HG02763 (cell line): ENCODE data around the gene CD34.

ENCODE experiments used
- ATAC-seq: cut with Tn5 transposase; IDR thresholded peaks from one replicate; pipeline ENCODE4 v1.9.1; 2021; ENCODE audit warnings: mild to moderate bottlenecking, moderate library complexity; ENCODE audit not compliant: unreplicated experiment

CD34 gene

GRCh38 chr1:207858281-207858680, 52.6 kb downstream of the CD34 start:
- no peak for ATAC-seq

- no peak for ATAC-seq
These were observed 53.5 kb downstream of the CD34 start for GRCh38 chr1:207857447-207857846.

DNA sequence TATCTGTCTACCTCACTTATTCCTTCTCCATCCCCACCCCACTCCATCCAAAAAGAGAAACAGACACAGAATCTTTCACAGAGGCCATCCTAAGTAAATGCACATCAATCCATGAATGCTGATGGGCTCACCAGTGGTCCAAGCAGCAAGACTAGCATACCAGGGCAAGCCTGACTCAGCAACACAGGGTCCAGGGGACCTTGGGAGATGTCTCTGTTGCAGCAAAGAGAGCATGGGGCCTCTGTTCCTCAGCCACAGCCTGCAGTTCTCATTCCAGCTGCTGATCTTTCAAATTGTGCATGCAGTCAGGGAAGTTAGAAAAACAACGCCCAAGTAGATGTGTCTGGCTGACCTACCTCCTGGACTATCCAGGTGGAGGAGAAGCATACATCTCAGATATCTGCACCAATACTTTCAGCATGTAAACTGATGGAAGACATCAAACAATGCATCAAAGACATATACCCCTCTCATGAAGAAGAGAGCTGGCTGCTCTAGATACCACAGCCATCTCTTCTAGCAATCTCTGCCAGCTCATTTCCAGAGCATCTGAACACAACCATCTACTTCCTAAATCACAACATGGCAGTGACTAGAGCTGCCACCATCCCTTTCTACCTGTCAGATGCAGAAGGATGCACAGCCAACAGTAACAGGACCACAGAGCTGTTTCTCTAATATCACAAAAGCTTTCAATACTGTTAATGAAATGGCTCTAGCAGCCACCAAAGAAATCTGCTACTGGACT, 54.5 kb downstream of the CD34 start:
- no peak for ATAC-seq

DNA sequence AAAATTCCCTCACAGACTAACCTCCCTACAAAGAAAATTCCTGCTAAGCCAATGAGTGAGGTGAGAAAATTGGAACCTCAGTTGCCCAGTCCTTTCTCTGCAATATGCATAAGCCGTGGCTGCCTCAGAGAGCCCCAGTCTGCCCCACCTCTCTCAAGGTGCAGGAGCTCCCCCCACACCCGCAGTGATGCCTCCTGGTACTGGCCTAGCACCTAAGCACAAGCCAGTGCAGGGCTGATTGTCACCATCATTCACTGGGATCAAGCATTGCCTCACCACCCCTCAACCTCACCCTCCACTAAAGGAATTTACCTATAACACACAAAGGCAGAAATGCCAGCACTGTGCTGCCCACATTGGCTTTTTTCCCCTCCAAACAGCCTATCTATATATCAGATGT, 56.9 kb downstream of the CD34 start:
- ATAC-seq = no peak

DNA sequence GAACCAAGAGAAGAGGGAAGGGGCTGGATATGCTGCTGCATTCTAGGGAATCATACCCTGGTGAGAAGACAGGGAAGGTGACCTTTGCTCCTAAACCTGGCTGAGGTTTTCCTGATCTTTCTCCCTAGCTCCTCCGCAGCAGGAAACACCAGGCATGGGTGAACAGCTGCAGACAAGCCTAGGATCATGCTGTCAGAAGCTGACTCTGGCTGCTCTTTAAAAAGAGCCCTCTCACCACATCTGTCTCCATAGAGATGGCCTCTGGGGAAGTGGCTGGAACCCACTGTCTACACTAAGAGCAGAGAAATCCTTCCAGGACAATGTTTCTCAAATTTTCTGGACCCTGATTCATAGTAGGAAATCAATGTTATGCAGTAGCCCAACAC, 57.6 kb downstream of the CD34 start:
- no peak for ATAC-seq

GRCh38 chr1:207852576-207853371, 58.2 kb downstream of the CD34 start:
- ATAC-seq = no peak

DNA sequence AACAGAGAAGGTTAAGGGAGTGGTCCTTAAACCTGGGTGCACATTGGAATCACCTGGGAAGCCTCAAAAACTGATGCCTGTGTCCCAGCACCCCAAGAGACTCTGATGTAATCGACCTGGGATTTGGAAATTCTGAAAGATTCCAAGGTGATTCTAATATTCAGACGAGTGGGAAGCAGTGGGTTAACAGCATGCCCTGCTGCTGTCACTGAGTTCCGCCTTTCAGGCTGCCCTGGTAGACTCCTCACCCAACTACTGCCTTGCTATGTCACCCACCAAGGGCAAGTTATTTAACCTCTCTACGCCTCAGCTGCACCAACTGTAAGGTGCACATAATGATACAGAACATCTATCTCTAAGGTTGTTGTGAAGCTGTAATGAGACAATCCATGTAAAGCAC, 59.2 kb downstream of the CD34 start:
- no peak for ATAC-seq

GRCh38 chr1:207850621-207851407, 60.1 kb downstream of the CD34 start:
- no peak for ATAC-seq

DNA sequence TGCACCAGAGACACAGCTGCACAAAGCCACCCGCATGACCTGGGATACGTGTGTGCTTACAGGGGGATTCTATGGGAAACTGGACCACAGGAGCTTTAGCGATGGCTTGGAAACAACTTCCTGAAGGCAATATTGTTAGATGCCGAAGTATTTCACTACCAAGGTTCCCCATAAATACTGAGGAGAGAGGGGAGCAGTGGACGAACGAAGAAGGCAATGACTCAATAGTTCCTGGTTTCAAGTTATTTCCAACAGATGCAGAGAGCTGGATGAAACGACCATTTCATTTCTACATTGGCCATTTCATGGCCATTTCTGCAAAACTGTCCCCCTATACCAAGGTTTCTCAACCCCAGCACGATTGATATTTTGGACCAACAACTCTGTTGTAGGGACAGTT, 61.3 kb downstream of the CD34 start:
- no peak for ATAC-seq

DNA sequence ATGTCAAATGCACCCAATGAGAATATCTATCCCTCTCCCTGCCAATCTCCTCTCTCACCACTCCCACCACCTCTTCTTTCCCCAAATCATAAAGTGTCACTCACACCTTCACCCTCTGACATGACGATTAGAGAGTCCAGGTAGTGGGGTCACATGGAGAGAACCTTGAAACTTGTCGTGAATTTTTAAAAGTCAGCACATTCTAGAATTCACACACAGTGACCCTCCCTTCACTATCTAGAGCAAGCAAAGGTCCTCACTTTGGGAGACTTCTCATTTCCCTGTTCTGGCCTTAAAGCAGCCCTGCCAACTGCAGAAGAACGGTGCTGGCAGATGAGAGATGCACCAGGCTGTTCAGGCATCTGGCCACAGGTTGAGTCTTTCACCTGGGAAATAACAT, 61.9 kb downstream of the CD34 start:
- no peak for ATAC-seq

DNA sequence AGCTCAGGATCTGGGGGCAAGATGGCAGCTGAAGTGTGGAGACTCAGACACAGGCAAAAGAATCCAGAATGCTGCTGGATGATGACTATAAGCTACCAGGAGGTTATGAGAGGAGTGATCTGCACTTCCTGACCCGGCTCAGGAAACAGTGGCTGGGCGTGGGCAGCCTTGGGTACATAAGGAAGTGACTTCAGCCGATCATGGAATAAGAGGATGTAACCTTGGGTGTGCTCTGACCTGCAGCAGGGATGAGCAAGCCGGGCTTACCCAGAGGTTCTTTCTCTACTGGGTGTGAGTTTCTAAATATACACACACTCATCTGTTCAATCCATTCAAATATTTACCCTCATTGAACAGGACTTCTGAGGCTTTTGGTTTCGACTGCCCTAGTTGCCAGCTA, 62.7 kb downstream of the CD34 start:
- peak; percentile 52 for ATAC-seq

GRCh38 chr1:207847116-207847515, 63.8 kb downstream of the CD34 start:
- no peak for ATAC-seq

DNA sequence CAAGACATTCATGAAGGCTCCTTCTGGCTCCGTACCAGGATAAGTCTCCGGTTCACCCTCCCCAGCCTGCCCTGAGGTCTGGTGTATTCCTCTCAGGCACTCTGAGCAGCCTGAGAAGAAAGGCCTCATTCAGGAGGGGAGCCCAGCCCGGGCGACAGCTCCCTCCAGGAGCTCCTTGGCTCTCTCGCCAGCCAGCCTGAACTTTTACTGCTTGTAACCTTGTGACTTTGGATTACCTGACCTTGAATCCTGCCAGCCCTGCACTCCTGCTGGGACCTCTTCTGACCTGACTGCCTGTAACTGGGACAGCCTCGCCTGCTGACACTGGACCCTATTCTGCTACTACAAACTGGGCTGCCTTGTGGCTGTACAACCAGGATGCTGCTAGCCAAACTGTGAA, 65.8 kb downstream of the CD34 start:
- ATAC-seq = no peak

- no peak for ATAC-seq
These were observed 66.6 kb downstream of the CD34 start for GRCh38 chr1:207844371-207844770.

GRCh38 chr1:207842506-207842905, 68.4 kb downstream of the CD34 start:
- no peak for ATAC-seq

DNA sequence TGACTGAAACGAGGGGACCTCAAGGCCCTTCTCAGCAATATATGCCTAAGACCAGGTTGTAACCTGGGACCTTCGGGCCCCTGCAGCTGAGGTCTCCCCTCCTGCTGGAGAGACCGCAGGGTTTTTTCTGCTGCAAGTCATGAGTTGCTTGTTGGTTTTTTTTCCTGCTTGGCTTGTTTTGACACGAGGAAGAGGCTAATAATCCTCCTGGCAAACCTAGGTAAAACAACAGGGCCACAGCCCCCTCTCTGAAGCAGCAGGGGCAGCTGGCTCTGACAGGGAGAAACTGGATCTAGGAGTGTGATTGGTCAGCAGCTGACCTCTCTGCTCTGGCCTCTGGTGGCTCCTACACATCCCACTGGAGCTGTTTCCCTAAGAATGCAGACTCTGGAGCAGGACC, 69.0 kb downstream of the CD34 start:
- ATAC-seq = no peak

DNA sequence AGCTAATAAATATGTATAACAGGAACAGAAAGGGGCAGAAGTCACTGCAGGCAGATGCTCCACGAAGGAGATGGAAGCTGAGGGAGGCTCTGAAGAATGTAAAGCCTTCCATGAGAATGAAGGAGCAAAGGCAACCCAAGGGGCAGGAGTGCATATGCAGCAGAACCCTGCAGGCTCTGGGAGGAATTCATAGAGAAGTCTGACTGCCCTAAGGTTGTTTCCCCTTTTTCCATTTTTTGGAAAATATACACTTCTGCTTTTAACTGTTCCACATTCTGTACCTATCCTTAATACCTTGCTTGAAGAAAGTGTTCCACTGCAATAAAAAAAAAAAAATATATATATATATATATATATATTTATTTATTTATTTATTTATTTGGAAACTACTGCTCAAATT, 69.6 kb downstream of the CD34 start:
- no peak for ATAC-seq

GRCh38 chr1:207840380-207840779, 70.5 kb downstream of the CD34 start:
- no peak for ATAC-seq

GRCh38 chr1:207839083-207839413, 71.9 kb downstream of the CD34 start:
- ATAC-seq = no peak

DNA sequence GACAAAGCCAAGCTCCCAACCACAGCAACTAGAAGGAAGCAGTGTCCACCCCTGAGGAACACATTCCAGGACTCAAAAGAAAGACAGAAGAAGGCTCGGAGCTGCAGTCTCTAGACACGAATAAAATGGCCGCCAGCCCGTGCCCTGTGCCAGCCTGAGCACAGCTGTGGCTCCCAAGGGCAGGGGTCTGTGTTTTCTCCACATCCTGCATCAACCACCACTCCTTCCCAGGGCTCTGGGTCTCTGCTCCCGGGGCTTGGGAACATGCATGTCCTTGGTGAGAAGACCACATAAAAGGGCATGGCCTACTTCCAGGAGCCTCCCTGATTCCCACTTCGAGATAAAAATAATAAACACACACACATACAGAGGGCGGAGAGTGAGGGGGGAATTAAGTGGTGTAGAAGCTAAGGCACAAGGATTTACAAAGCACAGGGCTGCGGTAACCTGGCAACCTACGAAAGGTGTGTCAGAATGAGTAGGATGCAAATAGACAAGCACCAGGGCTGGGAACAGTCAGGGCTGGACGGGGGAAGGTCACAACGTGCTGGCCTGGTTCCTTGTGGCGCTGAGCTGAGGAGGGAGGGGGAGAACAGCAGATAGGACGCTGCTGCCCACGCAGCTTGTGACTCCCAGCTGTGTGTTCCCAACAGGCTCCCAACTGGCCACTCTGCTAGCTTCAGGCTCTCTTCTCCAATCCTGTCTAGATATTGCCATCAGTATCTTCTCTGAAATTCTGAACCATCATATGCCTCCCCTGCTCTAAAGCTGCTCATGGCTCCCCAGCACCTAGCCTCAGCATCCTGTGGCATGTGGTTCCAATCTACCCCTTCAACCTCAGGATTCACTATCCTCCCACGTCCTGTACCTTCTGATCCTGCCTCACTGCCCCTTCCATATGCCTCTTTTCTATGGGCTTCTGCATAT, 72.5 kb downstream of the CD34 start:
- ATAC-seq = no peak

DNA sequence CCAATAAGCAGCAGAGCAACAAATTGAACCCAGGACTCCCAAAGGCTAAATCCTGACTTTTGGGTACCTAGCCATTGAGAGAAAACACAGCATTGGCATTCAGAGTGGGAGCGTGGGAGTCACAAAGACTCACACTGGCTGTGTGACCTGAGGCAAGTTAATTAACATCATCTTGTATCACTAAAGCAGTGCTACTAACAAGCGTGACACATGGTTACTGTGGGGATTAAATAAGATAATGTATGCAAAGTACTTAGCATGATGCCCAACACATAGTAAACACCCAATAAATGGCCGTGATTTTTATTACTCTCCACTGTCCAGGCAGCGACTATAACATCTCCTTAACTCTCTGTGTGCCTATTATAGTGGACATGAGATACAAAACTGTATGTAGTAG, 73.3 kb downstream of the CD34 start:
- ATAC-seq = no peak
